SK-N-SH (cell line): ENCODE results near the gene KRTAP1-3.

Experiments used
- CHD2 ChIP-seq: fragments of 150-350 bp; IDR thresholded peaks from 2 replicates; pipeline ENCODE4 v1.6.1; 2018; ENCODE audit warnings: low read length; ENCODE audit not compliant: partially characterized antibody
- JUND ChIP-seq: IDR thresholded peaks from 2 replicates; pipeline ENCODE4 v1.4.0; 2012
- MEF2A ChIP-seq: IDR thresholded peaks from 2 replicates; pipeline ENCODE4 v1.4.0; 2012; ENCODE audit warnings: low read depth, borderline replicate concordance
- POLR2AphosphoS5 ChIP-seq: IDR thresholded peaks from 2 replicates; pipeline ENCODE4 v1.6.1; 2012; ENCODE audit warnings: low read depth, low read length
- RCOR1 ChIP-seq: fragments of 150-350 bp; IDR thresholded peaks from 2 replicates; pipeline ENCODE4 v1.6.1; 2017; ENCODE audit warnings: antibody characterized with exemption, low read length
- RXRA ChIP-seq: IDR thresholded peaks from 2 replicates; pipeline ENCODE4 v1.4.0; 2012; ENCODE audit warnings: low read depth, mild to moderate bottlenecking, borderline replicate concordance
- TF ChIP-seq, protein P1 (sequence below): IDR thresholded peaks from 2 replicates; pipeline ENCODE4 v1.4.0; 2012; ENCODE audit warnings: low read depth, borderline replicate concordance
- TF ChIP-seq, protein P2 (sequence below): IDR thresholded peaks from 2 replicates; pipeline ENCODE4 v1.6.1; 2012; ENCODE audit warnings: mild to moderate bottlenecking, low read depth, low read length, moderate library complexity
- TF ChIP-seq, protein P3 (sequence below): fragments of 200-600 bp; sonication (generic); IDR thresholded peaks from 2 replicates; pipeline ENCODE4 v1.6.1; 2017; ENCODE audit warnings: antibody characterized with exemption, mild to moderate bottlenecking, moderate library complexity

DNA sequence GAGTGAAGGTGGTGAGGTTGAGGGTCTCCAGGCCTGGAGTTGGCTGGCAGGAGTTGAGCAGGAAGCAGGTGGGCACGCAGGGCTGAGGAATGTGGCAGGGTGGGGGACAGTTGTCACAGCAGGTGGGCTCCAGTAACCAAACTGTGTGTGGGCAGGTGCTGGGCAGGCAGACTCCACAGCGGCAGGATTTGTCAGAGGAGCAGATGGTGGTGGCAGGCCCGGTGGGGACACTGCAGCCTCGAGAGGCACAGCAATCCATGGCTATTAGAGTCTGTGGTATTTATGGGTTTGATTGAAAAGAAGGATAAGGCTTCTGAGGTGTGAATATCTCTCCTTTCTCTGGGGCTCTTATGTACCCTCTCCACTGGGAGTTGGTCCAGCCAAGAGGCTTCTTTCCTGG is 40.8 kb downstream of the KRTAP1-3 start, which contains the start of gene KRTAP3-3:
- no peak for TF ChIP-seq RXRA
- no peak for TF ChIP-seq JUND
- TF ChIP-seq POLR2AphosphoS5, result no peak
- TF ChIP-seq, protein P1, sequence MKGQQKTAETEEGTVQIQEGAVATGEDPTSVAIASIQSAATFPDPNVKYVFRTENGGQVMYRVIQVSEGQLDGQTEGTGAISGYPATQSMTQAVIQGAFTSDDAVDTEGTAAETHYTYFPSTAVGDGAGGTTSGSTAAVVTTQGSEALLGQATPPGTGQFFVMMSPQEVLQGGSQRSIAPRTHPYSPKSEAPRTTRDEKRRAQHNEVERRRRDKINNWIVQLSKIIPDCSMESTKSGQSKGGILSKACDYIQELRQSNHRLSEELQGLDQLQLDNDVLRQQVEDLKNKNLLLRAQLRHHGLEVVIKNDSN, result no peak
- no peak for TF ChIP-seq RCOR1
- TF ChIP-seq CHD2, result no peak
- TF ChIP-seq, protein P2, sequence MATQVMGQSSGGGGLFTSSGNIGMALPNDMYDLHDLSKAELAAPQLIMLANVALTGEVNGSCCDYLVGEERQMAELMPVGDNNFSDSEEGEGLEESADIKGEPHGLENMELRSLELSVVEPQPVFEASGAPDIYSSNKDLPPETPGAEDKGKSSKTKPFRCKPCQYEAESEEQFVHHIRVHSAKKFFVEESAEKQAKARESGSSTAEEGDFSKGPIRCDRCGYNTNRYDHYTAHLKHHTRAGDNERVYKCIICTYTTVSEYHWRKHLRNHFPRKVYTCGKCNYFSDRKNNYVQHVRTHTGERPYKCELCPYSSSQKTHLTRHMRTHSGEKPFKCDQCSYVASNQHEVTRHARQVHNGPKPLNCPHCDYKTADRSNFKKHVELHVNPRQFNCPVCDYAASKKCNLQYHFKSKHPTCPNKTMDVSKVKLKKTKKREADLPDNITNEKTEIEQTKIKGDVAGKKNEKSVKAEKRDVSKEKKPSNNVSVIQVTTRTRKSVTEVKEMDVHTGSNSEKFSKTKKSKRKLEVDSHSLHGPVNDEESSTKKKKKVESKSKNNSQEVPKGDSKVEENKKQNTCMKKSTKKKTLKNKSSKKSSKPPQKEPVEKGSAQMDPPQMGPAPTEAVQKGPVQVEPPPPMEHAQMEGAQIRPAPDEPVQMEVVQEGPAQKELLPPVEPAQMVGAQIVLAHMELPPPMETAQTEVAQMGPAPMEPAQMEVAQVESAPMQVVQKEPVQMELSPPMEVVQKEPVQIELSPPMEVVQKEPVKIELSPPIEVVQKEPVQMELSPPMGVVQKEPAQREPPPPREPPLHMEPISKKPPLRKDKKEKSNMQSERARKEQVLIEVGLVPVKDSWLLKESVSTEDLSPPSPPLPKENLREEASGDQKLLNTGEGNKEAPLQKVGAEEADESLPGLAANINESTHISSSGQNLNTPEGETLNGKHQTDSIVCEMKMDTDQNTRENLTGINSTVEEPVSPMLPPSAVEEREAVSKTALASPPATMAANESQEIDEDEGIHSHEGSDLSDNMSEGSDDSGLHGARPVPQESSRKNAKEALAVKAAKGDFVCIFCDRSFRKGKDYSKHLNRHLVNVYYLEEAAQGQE, result no peak
- TF ChIP-seq MEF2A, result no peak
- TF ChIP-seq, protein P3, sequence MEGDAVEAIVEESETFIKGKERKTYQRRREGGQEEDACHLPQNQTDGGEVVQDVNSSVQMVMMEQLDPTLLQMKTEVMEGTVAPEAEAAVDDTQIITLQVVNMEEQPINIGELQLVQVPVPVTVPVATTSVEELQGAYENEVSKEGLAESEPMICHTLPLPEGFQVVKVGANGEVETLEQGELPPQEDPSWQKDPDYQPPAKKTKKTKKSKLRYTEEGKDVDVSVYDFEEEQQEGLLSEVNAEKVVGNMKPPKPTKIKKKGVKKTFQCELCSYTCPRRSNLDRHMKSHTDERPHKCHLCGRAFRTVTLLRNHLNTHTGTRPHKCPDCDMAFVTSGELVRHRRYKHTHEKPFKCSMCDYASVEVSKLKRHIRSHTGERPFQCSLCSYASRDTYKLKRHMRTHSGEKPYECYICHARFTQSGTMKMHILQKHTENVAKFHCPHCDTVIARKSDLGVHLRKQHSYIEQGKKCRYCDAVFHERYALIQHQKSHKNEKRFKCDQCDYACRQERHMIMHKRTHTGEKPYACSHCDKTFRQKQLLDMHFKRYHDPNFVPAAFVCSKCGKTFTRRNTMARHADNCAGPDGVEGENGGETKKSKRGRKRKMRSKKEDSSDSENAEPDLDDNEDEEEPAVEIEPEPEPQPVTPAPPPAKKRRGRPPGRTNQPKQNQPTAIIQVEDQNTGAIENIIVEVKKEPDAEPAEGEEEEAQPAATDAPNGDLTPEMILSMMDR, result no peak
